ENCODE results near the gene SEC11C. TPM values are rescaled to one million over a fixed set of nuclear protein-coding genes. Genes with fewer than 3 reads are reported as not detected.

Gene SEC11C
- polyA plus RNA-seq, 1 of the 3 experiments (the other 2 are of a cell fraction), result 21.7 TPM

- DNase-seq, result no peak
- ChIA-PET POLR2A (no interaction called here), CTCF (interaction anchor here (1.1 to 1.5 kb wide), 2 partner anchors 62 to 258 kb away, joined by 3 read pairs; no protein-coding TSS in a partner anchor)
- Histone ChIP-seq H3K9ac (no peak overlapping the region), H3K27ac (ENCODE audit: low read depth in 2 of 2, low read length in 1 of 2) (no peak overlapping the region), H3K27me3 (ENCODE audit: insufficient read depth) (no peaks in the 10 kb centered on the region), H3K36me3 (replicated peaks in 1 of 2; ENCODE audit: control insufficient read depth in 1 of 2, insufficient read depth in 2 of 2, low read length in 1 of 2) (no peaks in the 10 kb centered on the region), H3K4me2 (no peak overlapping the region), H3K4me1 (ENCODE audit: control insufficient read depth in 1 of 2, insufficient read depth in 2 of 2, low read depth in 1 of 2, low read length in 1 of 2) (peaks cover 9 to 11% of the 10 kb centered on the region in 2 experiments; a peak in 3 of 4 replicates), H4K20me1 (ENCODE audit: insufficient read depth) (no peaks in the 10 kb centered on the region), H3K79me2 (ENCODE audit: insufficient read depth) (peaks cover 13% of the 10 kb centered on the region; the same call in 1 of the 2 replicates), H3K9me2 (no peaks in the 10 kb centered on the region), H3F3A (replicated peaks; ENCODE audit: insufficient read depth) (peaks cover 7% of the 10 kb centered on the region), H3K9me3 (no peaks in the 10 kb centered on the region), H3K4me3 (ENCODE audit: low read depth in 2 of 2, low read length in 1 of 2) (no peak overlapping the region), H2AFZ (ENCODE audit: low read depth) (no peak overlapping the region)
- no peak for TF ChIP-seq RCOR1 (IDR thresholded peaks at IDR 0.05; ENCODE audit: low read length)
- no peak for TF ChIP-seq GABPA (IDR thresholded peaks at IDR 0.05; ENCODE audit: low read depth)
- no peak for TF ChIP-seq IRF3 (IDR thresholded peaks at IDR 0.05; ENCODE audit: low read depth, low read length)
- TF ChIP-seq, protein P1, sequence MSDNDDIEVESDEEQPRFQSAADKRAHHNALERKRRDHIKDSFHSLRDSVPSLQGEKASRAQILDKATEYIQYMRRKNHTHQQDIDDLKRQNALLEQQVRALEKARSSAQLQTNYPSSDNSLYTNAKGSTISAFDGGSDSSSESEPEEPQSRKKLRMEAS (IDR thresholded peaks at IDR 0.05; ENCODE audit: low read depth), result no peak
- TF ChIP-seq FOXM1 (IDR thresholded peaks at IDR 0.05; ENCODE audit: low read depth), result no peak
- no peak for TF ChIP-seq EZH2phosphoT487 (IDR thresholded peaks at IDR 0.05; ENCODE audit: borderline replicate concordance, low read depth)
- no peak for TF ChIP-seq MEF2A (IDR thresholded peaks at IDR 0.05; ENCODE audit: borderline replicate concordance, low read depth)
- TF ChIP-seq USF1 (IDR thresholded peaks at IDR 0.05; ENCODE audit: borderline replicate concordance, low read depth), result no peak
- TF ChIP-seq NFIC (IDR thresholded peaks at IDR 0.05; ENCODE audit: borderline replicate concordance), result no peak
- no peak for TF ChIP-seq FOXJ3 (CRISPR knock-in tag; IDR thresholded peaks at IDR 0.05)
- TF ChIP-seq MXI1 (IDR thresholded peaks at IDR 0.05; ENCODE audit: low read depth, low read length), result no peak
- TF ChIP-seq TEAD4 (IDR thresholded peaks at IDR 0.05; ENCODE audit: borderline replicate concordance, insufficient read depth), result no peak
- TF ChIP-seq YY1 (IDR thresholded peaks at IDR 0.05; ENCODE audit: low read depth), result no peak
- TF ChIP-seq CHD2 (IDR thresholded peaks at IDR 0.05; ENCODE audit: low read length, partially characterized antibody), result no peak
- TF ChIP-seq REST (IDR thresholded peaks at IDR 0.05; ENCODE audit: low read depth, low read length), result no peak
- TF ChIP-seq RAD21 (IDR thresholded peaks at IDR 0.05; ENCODE audit: low read length), result no peak
- no peak for TF ChIP-seq JUND (IDR thresholded peaks at IDR 0.05)
- TF ChIP-seq RXRA (IDR thresholded peaks at IDR 0.05; ENCODE audit: borderline replicate concordance, low read depth), result no peak
- WGBS (ENCODE audit: low lambda C conversion rate), result 76% methylated on average over 4 of the region's 4 CpGs
Measured at GRCh38 chr18:59145055-59145454, 5.4 kb downstream of the SEC11C start.

Measured in SK-N-SH (cell line).